Mesendoderm (in vitro differentiated cells): ENCODE measurements around the gene YPEL5. TPM values are rescaled to one million over a fixed set of nuclear protein-coding genes. Genes with fewer than 3 reads are reported as not detected.

Experiments
- DNase-seq: peaks from one replicate; pipeline ENCODE4 v3.0.0; 2013
- H2AK5ac ChIP-seq: 2 replicates; pipeline ENCODE4 v1.6.1; 2013; ENCODE audit warnings: low read length, inconsistent platforms
- H2BK120ac ChIP-seq: 2 replicates; pipeline ENCODE4 v1.6.1; 2013; ENCODE audit warnings: low read depth, mild to moderate bottlenecking, low read length, moderate library complexity, mixed read lengths
- H2BK15ac ChIP-seq: replicated peaks from 2 replicates; pipeline ENCODE4 v1.6.1; 2013; ENCODE audit warnings: low read depth, mild to moderate bottlenecking, moderate library complexity
- H2BK5ac ChIP-seq: 2 replicates; pipeline ENCODE4 v1.6.1; 2013; ENCODE audit warnings: low read length, inconsistent platforms
- H3K18ac ChIP-seq: 2 replicates; pipeline ENCODE4 v1.6.1; 2013; ENCODE audit warnings: mild to moderate bottlenecking, low read length, mixed read lengths
- H3K23ac ChIP-seq: one replicate; pipeline ENCODE4 v1.6.1; 2013; ENCODE audit warnings: low read length
- H3K27ac ChIP-seq: 2 replicates; pipeline ENCODE4 v1.5.1; 2013; ENCODE audit warnings: low read depth, mild to moderate bottlenecking, inconsistent platforms, low read length, moderate library complexity
- H3K27me3 ChIP-seq: 2 replicates; pipeline ENCODE4 v1.6.1; 2013; ENCODE audit warnings: low read length, control low read depth, mild to moderate bottlenecking, inconsistent platforms; ENCODE audit not compliant: insufficient read depth, poor library complexity
- H3K36me3 ChIP-seq: 2 replicates; pipeline ENCODE4 v1.6.1; 2013; ENCODE audit warnings: low read length, inconsistent platforms; ENCODE audit not compliant: control insufficient read depth, insufficient read depth
- H3K4ac ChIP-seq: one replicate; pipeline ENCODE4 v1.6.1; 2013; ENCODE audit warnings: low read depth, mild to moderate bottlenecking, low read length, moderate library complexity
- H3K4me1 ChIP-seq: 2 replicates; pipeline ENCODE4 v1.6.1; 2013; ENCODE audit warnings: low read depth, low read length, inconsistent platforms; ENCODE audit not compliant: control insufficient read depth
- H3K4me2 ChIP-seq: 2 replicates; pipeline ENCODE4 v1.6.1; 2013; ENCODE audit warnings: low read length
- H3K4me3 ChIP-seq: 2 replicates; pipeline ENCODE4 v1.5.1; 2013; ENCODE audit warnings: mild to moderate bottlenecking, low read length
- H3K56ac ChIP-seq: one replicate; pipeline ENCODE4 v1.6.1; 2013; ENCODE audit warnings: low read length
- H3K79me1 ChIP-seq: 2 replicates; pipeline ENCODE4 v1.6.1; 2013; ENCODE audit warnings: low read length, inconsistent platforms
- H3K79me2 ChIP-seq: 2 replicates; pipeline ENCODE4 v1.6.1; 2013; ENCODE audit warnings: mild to moderate bottlenecking, low read length; ENCODE audit not compliant: control insufficient read depth, insufficient read depth
- H3K9ac ChIP-seq: 2 replicates; pipeline ENCODE4 v1.6.1; 2013; ENCODE audit warnings: low read length, inconsistent platforms
- H4K5ac ChIP-seq: one replicate; pipeline ENCODE4 v1.6.1; 2013; ENCODE audit warnings: low read length
- H4K8ac ChIP-seq: one replicate; pipeline ENCODE4 v1.6.1; 2013; ENCODE audit warnings: low read depth, mild to moderate bottlenecking, control low read depth, low read length, moderate library complexity
- WGBS: extraction: QIAGEN DNeasy Blood & Tissue Kit; methylation state at CpG from one replicate; pipeline ENCODE4 v1.1.7; 2013; ENCODE audit warnings: low lambda C conversion rate, missing lambda C conversion rate; ENCODE audit not compliant: insufficient coverage; ENCODE audit errors: extremely low coverage; 5-methylcytosine and 5-hydroxymethylcytosine counted together
- small RNA-seq: library from polyadenylated mRNA; stranded (forward); fragments of <200 nt; extraction: miRNeasy Mini kit (QIAGEN cat#:217004); gene quantifications from one replicate; pipeline ENCODE3, GENCODE V24; 2013; ENCODE audit not compliant: insufficient read depth

The YPEL5 gene

DNA sequence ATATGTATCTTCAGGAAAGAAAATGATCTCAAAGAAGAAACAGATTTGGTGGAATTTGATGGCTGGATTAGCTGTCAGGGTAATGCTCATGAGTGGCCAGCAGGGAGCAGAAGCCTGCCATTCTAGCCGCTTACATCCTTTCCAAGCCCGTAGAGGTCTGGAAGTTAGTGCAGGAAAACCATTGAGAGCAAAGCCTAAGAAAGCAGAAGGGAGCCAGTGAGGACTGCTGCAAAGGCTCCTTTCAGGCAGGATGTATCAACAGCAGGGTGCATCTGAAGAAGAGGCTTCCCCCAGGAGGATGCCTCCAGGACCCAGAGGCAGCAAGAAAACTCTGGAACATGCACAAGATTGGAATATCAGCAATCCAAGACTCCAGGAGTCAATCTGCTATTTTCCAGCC is 61.6 kb downstream of the YPEL5 start:
- no CpG with 5 or more reads among the region's 2 CpGs for WGBS
- Histone ChIP-seq H3K79me2 (no peaks in the 10 kb centered on the region), H2AK5ac (no peak overlapping the region), H3K36me3 (no peaks in the 10 kb centered on the region), H3K4me2 (no peak overlapping the region), H3K79me1 (no peaks in the 10 kb centered on the region), H3K56ac (no peak overlapping the region), H3K27me3 (no peaks in the 10 kb centered on the region), H3K4me1 (peaks cover 2% of the 10 kb centered on the region), H3K4me3 (no peak overlapping the region), H2BK120ac (no peak overlapping the region), H2BK15ac (no peak overlapping the region), H3K27ac (no peak overlapping the region), H3K18ac (no peak overlapping the region), H4K8ac (no peak overlapping the region), H4K5ac (no peak overlapping the region), H3K23ac (no peak overlapping the region), H2BK5ac (no peak overlapping the region), H3K9ac (no peak overlapping the region), H3K4ac (no peak overlapping the region)
- DNase-seq = peak; percentile 97

DNA sequence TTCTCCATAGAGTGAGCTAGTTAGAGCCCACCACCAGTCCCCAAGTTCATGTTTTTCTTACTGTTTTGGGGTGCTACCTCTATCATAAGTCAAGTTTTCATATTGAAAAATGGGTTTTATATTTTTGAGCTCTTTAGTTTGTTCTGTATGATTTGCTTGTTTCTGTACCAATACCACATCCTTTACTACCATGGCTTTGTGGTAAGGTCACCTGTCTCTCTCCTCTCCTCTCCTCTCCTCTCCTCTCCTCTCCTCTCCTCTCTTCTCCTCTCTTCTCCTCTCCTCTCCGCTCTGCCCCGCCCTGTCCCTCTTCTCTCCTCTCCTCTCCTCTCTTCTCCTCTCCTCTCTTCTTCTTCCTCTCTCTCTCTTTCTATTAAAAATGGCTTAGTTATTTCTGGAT is 62.4 kb downstream of the YPEL5 start:
- H3K79me1 ChIP-seq = no peaks in the 10 kb centered on the region
- no peak overlapping the region for H3K9ac ChIP-seq
- no peak overlapping the region for H4K8ac ChIP-seq
- WGBS = no CpG with 5 or more reads among the region's 2 CpGs
- no peak overlapping the region for H3K4me2 ChIP-seq
- no peaks in the 10 kb centered on the region for H3K27me3 ChIP-seq
- H3K4me1 ChIP-seq = peaks cover 2% of the 10 kb centered on the region
- no peak overlapping the region for H3K56ac ChIP-seq
- no peak overlapping the region for H2BK15ac ChIP-seq
- H3K4ac ChIP-seq = no peak overlapping the region
- no peaks in the 10 kb centered on the region for H3K79me2 ChIP-seq
- DNase-seq = no peak
- H3K23ac ChIP-seq = no peak overlapping the region
- no peak overlapping the region for H2AK5ac ChIP-seq
- no peak overlapping the region for H3K18ac ChIP-seq
- no peak overlapping the region for H2BK5ac ChIP-seq
- no peak overlapping the region for H3K4me3 ChIP-seq
- H2BK120ac ChIP-seq = no peak overlapping the region
- H4K5ac ChIP-seq = no peak overlapping the region
- H3K27ac ChIP-seq = no peak overlapping the region
- H3K36me3 ChIP-seq = no peaks in the 10 kb centered on the region

Small RNAs within 50 kb of the gene (small RNA-seq; reads per million reads assigned to genes)
- not detected for gene SNORA10B
